ENCODE measurements around the gene MTHFD1L.
A peak's percentile ranks its signal among the peaks of the same experiment; 100 is the strongest.

MTHFD1L gene

GRCh38 chr6:151087861-151088598, 222.5 kb downstream of the MTHFD1L start:
- DNase-seq (ENCODE audit: low read depth) = peak; percentile 91
- TF ChIP-seq CTCF (conservative IDR thresholded peaks at IDR 0.05; ENCODE audit: low read length) = no peak

GRCh38 chr6:151088599-151088935, 223.1 kb downstream of the MTHFD1L start:
- no peak for TF ChIP-seq CTCF (conservative IDR thresholded peaks at IDR 0.05; ENCODE audit: low read length)

More at GRCh38 chr6:151087861-151088598, 222.5 kb downstream of the MTHFD1L start:
- no peak overlapping the region for H3K4me3 ChIP-seq (ENCODE audit: low read length)

GRCh38 chr6:151088963-151089362, 223.5 kb downstream of the MTHFD1L start:
- no peak for DNase-seq (ENCODE audit: low read depth)
- TF ChIP-seq CTCF (conservative IDR thresholded peaks at IDR 0.05; ENCODE audit: low read length) = no peak
- H3K4me3 ChIP-seq (ENCODE audit: low read length) = no peak overlapping the region

More at GRCh38 chr6:151088599-151088935, 223.1 kb downstream of the MTHFD1L start:
- H3K4me3 ChIP-seq (ENCODE audit: low read length) = no peak overlapping the region
- no peak for DNase-seq (ENCODE audit: low read depth)

GRCh38 chr6:151089978-151090377, 224.5 kb downstream of the MTHFD1L start:
- no peak for DNase-seq (ENCODE audit: low read depth)
- TF ChIP-seq CTCF (conservative IDR thresholded peaks at IDR 0.05; ENCODE audit: low read length) = no peak
- no peak overlapping the region for H3K4me3 ChIP-seq (ENCODE audit: low read length)

GRCh38 chr6:151091571-151091970, 226.1 kb downstream of the MTHFD1L start:
- no peak overlapping the region for H3K4me3 ChIP-seq (ENCODE audit: low read length)
- no peak for TF ChIP-seq CTCF (conservative IDR thresholded peaks at IDR 0.05; ENCODE audit: low read length)
- DNase-seq (ENCODE audit: low read depth) = no peak

GRCh38 chr6:151092591-151092990, 227.1 kb downstream of the MTHFD1L start:
- no peak overlapping the region for H3K4me3 ChIP-seq (ENCODE audit: low read length)
- no peak for DNase-seq (ENCODE audit: low read depth)
- TF ChIP-seq CTCF (conservative IDR thresholded peaks at IDR 0.05; ENCODE audit: low read length) = no peak

- H3K4me3 ChIP-seq (ENCODE audit: low read length) = no peak overlapping the region
- no peak for DNase-seq (ENCODE audit: low read depth)
- no peak for TF ChIP-seq CTCF (conservative IDR thresholded peaks at IDR 0.05; ENCODE audit: low read length)
These were observed 228.2 kb downstream of the MTHFD1L start for GRCh38 chr6:151093706-151094105.

Measured in AG10803 (cell line).